Heart left ventricle (tissue), 16 donors: ENCODE results near the gene CHTF8. TPM values are rescaled to one million over a fixed set of nuclear protein-coding genes. Genes with fewer than 3 reads are reported as not detected.
"Not testable (repeated sequence)": the region's sequence is repeated elsewhere in the genome, so short reads cannot be mapped to it uniquely, and the experiment has no call there.

ENCODE experiments used
- ATAC-seq, 4 donors: fragments of 200-7000 bp; cut with Tn5 transposase; one replicate each; pipeline ENCODE4 v1.9.1; 2020 to 2022; ENCODE audit warnings: moderate library complexity in 4 of 4, mild to moderate bottlenecking in 3 of 4, moderate number of reproducible peaks in 1 of 4
- DNase-seq, 5 donors: peaks; one replicate each; pipeline ENCODE4 v3.0.0-alpha.2; 2020
- H3K27ac ChIP-seq, 12 donors: fragments of 200-600 bp; sonication (generic) in 4 of 12; one replicate each; pipeline versions ENCODE4 v1.5.0 to v1.8.0; 2016 to 2022; ENCODE audit warnings: mild to moderate bottlenecking in 2 of 12
- H3K27me3 ChIP-seq, 9 donors: fragments of 200-600 bp; sonication (generic) in 2 of 9; one replicate each; pipeline versions ENCODE4 v1.5.1 to v1.8.0; 2016 to 2022; ENCODE audit warnings: mild to moderate bottlenecking in 3 of 9
- H3K36me3 ChIP-seq, 9 donors: fragments of 200-600 bp; sonication (generic) in 2 of 9; one replicate each; pipeline versions ENCODE4 v1.5.0 to v1.8.0; 2018 to 2022; ENCODE audit warnings: mild to moderate bottlenecking in 2 of 9
- H3K4me1 ChIP-seq, 12 donors: fragments of 200-600 bp; sonication (generic) in 4 of 12; one replicate each; pipeline versions ENCODE4 v1.5.0 to v1.8.0; 2016 to 2022; ENCODE audit warnings: mild to moderate bottlenecking in 3 of 12
- H3K4me3 ChIP-seq, 12 donors: fragments of 200-600 bp; sonication (generic) in 4 of 12; one replicate each; pipeline versions ENCODE4 v1.5.0 to v1.8.0; 2017 to 2022; ENCODE audit warnings: mild to moderate bottlenecking in 9 of 12, moderate library complexity in 4 of 12
- H3K9me3 ChIP-seq, 12 donors: fragments of 200-600 bp; sonication (generic) in 4 of 12; one replicate each; pipeline versions ENCODE4 v1.5.0 to v1.8.0; 2016 to 2022; ENCODE audit warnings: mild to moderate bottlenecking in 1 of 12
- CTCF ChIP-seq, 12 donors: fragments of 200-600 bp; sonication (generic) in 4 of 12; IDR thresholded peaks; one replicate each; pipeline versions ENCODE4 v1.5.0 to v1.8.0; 2018 to 2022; ENCODE audit warnings: antibody characterized with exemption in 12 of 12, mild to moderate bottlenecking in 5 of 12
- POLR2A ChIP-seq, 2 donors: fragments of 450-650 bp; IDR thresholded peaks; one replicate each; pipeline ENCODE4 v1.6.1; 2017; ENCODE audit warnings: antibody characterized with exemption in 2 of 2, mild to moderate bottlenecking in 2 of 2, moderate library complexity in 2 of 2
- WGBS, 4 donors: extraction: QIAGEN DNeasy Blood & Tissue Kit in 2 of 4; methylation state at CpG; one replicate each; pipeline versions ENCODE4 v1.1.5 to v1.1.7; 2013 to 2018; 5-methylcytosine and 5-hydroxymethylcytosine counted together
- intact Hi-C, 10 donors: fragments of 100-400 bp; cut with DNase I; formaldehyde crosslinking; loops; one replicate each; pipeline versions ENCODE4 v1.11.1 to v1.14.2; 2022
- polyA plus RNA-seq, 2 donors: library from polyadenylated mRNA; stranded (reverse); fragments of 200-250 nt; gene quantifications; one replicate each; pipeline ENCODE4 v1.2.3, GENCODE V29; 2013
- total RNA-seq, 9 donors: library from RNA; depleted of rRNA in 2 of 9; stranded (reverse); fragments of >200 nt in 2 of 9; fragmentation: NEBNext Ultra II Directional in 3 of 9; extraction: Animal tissue kit (Norgen Biotek cat#: 25700) in 3 of 9; gene quantifications; one replicate each; pipeline versions ENCODE4 v1.1.0 to v1.2.4, GENCODE V29; 2016 to 2023
- donor health status: ischemic (EF 13 %, LVEDD 7.1; RV severe dilation, severe dysfunction).
- donor health status: healthy with polysubstance abuse.
- donor health status: DM: no; HTN: yes; CAD: no.
- donor health status: DM: no; HTN: no; CAD: no.
- donor health status: ischemic (EF 25% LVEDD 6.9; RV normal size, moderate dysfunction).
- donor health status: ischemic (EF 25% LVEDD 5.7; RV mildly dilated, moderate dysfunction).
- donor health status: healthy.
- donor health status: DM: yes; HTN: yes; CAD: no.
- donor health status: ischemic (EF 35%, LVEDD 5.7; RV mildly dilated, moderate dysfunction).
- donor health status: nonischemic (EF 11% LVEDD 7.7; RV severe dilation, severe dysfunction).
- donor health status: DM: yes; HTN: yes; CAD: no.
- donor health status: PGD.
- donor health status: ischemic (EF 29% LVEDD 5.4; RV normal size, mild dysfunction).
- donor health status: nonischemic (EF 23%, LVEDD 6.1; RV moderate dilation, normal function).

CHTF8 gene
- total and polyA plus RNA-seq, 11 donors, result 18.7 to 79.7 (median 53.2) TPM

DNA sequence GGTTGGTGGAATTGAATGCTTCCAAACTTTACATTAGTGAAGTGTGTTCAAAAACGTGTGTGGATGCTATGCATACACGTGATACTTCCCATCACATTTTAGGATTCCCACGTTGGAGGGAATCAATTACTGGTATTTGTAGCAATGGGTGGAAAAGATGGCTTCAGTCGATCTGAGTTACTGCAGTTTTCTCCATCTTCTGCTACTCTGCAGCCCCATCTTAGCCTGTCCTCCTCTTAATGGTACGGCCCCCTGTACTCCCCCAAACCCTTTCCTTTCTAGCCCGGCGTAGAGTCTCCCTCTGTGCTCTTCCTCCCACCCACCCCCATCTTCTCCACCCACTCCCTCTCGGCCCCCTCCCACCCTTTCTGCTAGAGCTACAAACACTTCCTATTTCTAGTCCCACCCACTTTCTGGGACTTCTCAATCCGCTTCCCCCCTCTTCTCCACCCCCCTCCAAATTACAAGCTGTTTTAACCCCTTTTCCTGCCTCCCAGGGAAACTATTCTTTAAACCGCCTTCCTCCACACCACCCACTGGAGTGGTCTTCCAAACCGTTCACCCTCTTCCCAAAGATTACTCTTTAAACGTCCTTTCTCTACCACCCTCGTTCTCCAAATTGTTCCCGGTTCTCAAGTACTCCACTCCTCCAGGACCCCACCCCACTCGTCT is 1.1 kb downstream of the CHTF8 start:
- no peaks in the 10 kb centered on the region for H3K9me3 ChIP-seq
- WGBS, 4 donors, result 3 to 10% (median 4%) methylated on average over 15 of the region's 15 CpGs

DNA sequence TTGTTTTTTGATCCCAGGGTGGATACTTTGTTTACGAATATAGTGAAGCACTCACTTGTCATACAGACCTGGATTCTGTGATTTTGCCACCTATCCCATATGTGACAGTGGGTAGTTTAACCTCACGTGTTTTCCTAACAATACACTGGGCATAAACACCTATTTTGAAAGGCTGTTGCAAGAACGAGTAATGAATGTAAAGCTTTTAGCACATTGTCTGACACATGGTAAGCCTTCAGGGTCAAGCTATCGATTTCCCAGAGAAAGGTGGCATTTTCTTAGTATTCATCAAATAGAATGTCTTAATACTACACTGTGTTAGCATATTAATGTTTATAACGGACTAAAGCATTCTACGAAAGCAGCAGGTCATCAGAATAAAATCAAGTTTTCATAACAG is 1.9 kb downstream of the CHTF8 start:
- H3K4me1 ChIP-seq, result peaks cover 0 to 44% (median 22%) of the 10 kb centered on the region in 12 donors
- H3K27ac ChIP-seq, result peak overlapping the region in 3 of 12 donors; percentile 50 to 92 (median 90)
- no peaks in the 10 kb centered on the region for H3K9me3 ChIP-seq
- H3K4me3 ChIP-seq, result peak overlapping the region in 4 of 12 donors; percentile 77 to 99 (median 95)
- DNase-seq (no peak), ATAC-seq (no peak)
- H3K36me3 ChIP-seq, result peaks cover 0 to 22% (median 3%) of the 10 kb centered on the region in 9 donors
- intact Hi-C loops, result loop anchor here in 1 of 10 donors (10.0 kb wide), 1 partner anchor 596 kb away; the partner anchor contains the start of gene ZFP90
- H3K27me3 ChIP-seq, result no peaks in the 10 kb centered on the region
- 62 to 72% (median 64%) methylated on average over 6 of the region's 6 CpGs for WGBS, 4 donors
- no peak for TF ChIP-seq CTCF (IDR thresholded peaks at IDR 0.05)
- TF ChIP-seq POLR2A (IDR thresholded peaks at IDR 0.05), result no peak

More for the DNA sequence above, 1.1 kb downstream of the CHTF8 start:
- TF ChIP-seq CTCF (IDR thresholded peaks at IDR 0.05) (no peak), POLR2A (IDR thresholded peaks at IDR 0.05) (no peak)
- DNase-seq (peak in 1 of 5 donors; percentile 34), ATAC-seq (peak in 2 of 4 donors; percentile 9 to 58)
- Histone ChIP-seq H3K27ac (peak overlapping the region; percentile 87 to 96 (median 92)), H3K27me3 (no peaks in the 10 kb centered on the region), H3K36me3 (peaks cover 0 to 22% (median 3%) of the 10 kb centered on the region in 9 donors), H3K4me3 (peak overlapping the region; percentile 77 to 99 (median 89)), H3K4me1 (peaks cover 0 to 39% (median 20%) of the 10 kb centered on the region in 12 donors)
- intact Hi-C loops, result loop anchor here in 1 of 10 donors (10.0 kb wide), 1 partner anchor 597 kb away; the partner anchor contains the start of gene ZFP90

GRCh38 chr16:69127966-69128510 is 4.3 kb downstream of the CHTF8 start:
- TF ChIP-seq POLR2A (IDR thresholded peaks at IDR 0.05) (no peak), CTCF (IDR thresholded peaks at IDR 0.05) (no peak)
- Histone ChIP-seq H3K36me3 (peaks cover 0 to 30% (median 3%) of the 10 kb centered on the region in 9 donors), H3K4me1 (peaks cover 0 to 32% (median 17%) of the 10 kb centered on the region in 12 donors), H3K27ac (no peak overlapping the region), H3K4me3 (no peak overlapping the region), H3K9me3 (no peaks in the 10 kb centered on the region), H3K27me3 (no peaks in the 10 kb centered on the region)
- intact Hi-C loops, result loop anchor here in 5 of 10 donors (5.0 to 10.0 kb wide), 4 partner anchors 423 to 603 kb away; partner anchors contain the start of gene ZFP90 (in 1 of the 5)
- DNase-seq, result peak in 1 of 5 donors; percentile 5
- no peak for ATAC-seq
- WGBS, 4 donors, result 91 to 97% (median 94%) methylated on average over 12 of the region's 12 CpGs

DNA sequence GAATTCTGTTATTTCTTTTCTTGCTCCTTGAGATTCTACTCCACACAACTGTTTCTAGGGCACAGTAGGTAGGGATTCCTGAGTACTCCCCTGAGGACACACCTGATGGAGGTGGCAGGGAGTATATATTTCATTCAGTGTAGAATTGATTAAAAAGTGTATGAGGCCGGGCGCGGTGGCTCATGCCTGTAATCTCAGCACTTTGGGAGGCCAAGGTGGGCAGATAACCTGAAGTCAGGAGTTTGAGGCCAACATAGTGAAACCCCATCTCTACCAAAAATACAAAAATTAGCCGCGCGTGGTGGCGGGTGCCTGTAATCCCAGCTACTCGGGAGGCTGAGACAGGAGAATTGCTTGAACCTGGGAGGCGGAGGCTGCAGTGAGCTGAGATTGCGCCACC is 5.6 kb downstream of the CHTF8 start:
- intact Hi-C loops, result loop anchor here in 5 of 10 donors (5.0 to 10.0 kb wide), 4 partner anchors 422 to 602 kb away; partner anchors contain the start of gene ZFP90 (in 1 of the 5)
- WGBS, 4 donors, result 94 to 98% (median 97%) methylated on average over 10 of the region's 10 CpGs
- ATAC-seq, H3K27ac ChIP-seq, H3K9me3 ChIP-seq, H3K27me3 ChIP-seq, DNase-seq, H3K4me3 ChIP-seq: not testable (repeated sequence)
- H3K36me3 ChIP-seq, result peaks cover 0 to 30% (median 3%) of the 10 kb centered on the region in 9 donors
- H3K4me1 ChIP-seq, result peaks cover 0 to 30% (median 15%) of the 10 kb centered on the region in 12 donors
